ENCODE measurements around the gene NXN.

DNA sequence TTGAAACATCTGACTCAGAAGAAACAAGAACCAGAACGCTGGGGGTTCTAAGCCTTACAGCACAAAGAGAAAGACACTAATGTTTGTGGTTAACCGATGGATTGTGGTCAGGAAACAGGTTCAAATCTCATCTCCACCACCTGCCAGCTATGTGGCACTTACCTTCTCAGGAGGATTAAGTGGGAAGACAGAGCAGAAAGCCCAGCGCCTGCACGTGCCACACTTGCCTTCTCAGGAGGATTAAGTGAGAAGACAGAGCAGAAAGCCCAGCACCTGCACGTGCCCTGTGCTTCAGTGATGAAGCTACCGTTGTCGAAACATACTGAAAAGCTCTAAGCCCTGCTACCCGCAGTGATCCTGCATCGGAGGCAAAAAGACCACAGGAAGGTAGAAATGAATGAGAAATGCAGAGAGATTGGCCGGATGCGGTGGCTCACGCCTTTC, 90.6 kb downstream of the NXN start:
- TF ChIP-seq, protein P1, sequence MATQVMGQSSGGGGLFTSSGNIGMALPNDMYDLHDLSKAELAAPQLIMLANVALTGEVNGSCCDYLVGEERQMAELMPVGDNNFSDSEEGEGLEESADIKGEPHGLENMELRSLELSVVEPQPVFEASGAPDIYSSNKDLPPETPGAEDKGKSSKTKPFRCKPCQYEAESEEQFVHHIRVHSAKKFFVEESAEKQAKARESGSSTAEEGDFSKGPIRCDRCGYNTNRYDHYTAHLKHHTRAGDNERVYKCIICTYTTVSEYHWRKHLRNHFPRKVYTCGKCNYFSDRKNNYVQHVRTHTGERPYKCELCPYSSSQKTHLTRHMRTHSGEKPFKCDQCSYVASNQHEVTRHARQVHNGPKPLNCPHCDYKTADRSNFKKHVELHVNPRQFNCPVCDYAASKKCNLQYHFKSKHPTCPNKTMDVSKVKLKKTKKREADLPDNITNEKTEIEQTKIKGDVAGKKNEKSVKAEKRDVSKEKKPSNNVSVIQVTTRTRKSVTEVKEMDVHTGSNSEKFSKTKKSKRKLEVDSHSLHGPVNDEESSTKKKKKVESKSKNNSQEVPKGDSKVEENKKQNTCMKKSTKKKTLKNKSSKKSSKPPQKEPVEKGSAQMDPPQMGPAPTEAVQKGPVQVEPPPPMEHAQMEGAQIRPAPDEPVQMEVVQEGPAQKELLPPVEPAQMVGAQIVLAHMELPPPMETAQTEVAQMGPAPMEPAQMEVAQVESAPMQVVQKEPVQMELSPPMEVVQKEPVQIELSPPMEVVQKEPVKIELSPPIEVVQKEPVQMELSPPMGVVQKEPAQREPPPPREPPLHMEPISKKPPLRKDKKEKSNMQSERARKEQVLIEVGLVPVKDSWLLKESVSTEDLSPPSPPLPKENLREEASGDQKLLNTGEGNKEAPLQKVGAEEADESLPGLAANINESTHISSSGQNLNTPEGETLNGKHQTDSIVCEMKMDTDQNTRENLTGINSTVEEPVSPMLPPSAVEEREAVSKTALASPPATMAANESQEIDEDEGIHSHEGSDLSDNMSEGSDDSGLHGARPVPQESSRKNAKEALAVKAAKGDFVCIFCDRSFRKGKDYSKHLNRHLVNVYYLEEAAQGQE (IDR thresholded peaks at IDR 0.05; ENCODE audit: low read depth, low read length): no peak
- TF ChIP-seq NFIC (IDR thresholded peaks at IDR 0.05; ENCODE audit: borderline replicate concordance): no peak
- TF ChIP-seq, protein P2, sequence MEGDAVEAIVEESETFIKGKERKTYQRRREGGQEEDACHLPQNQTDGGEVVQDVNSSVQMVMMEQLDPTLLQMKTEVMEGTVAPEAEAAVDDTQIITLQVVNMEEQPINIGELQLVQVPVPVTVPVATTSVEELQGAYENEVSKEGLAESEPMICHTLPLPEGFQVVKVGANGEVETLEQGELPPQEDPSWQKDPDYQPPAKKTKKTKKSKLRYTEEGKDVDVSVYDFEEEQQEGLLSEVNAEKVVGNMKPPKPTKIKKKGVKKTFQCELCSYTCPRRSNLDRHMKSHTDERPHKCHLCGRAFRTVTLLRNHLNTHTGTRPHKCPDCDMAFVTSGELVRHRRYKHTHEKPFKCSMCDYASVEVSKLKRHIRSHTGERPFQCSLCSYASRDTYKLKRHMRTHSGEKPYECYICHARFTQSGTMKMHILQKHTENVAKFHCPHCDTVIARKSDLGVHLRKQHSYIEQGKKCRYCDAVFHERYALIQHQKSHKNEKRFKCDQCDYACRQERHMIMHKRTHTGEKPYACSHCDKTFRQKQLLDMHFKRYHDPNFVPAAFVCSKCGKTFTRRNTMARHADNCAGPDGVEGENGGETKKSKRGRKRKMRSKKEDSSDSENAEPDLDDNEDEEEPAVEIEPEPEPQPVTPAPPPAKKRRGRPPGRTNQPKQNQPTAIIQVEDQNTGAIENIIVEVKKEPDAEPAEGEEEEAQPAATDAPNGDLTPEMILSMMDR (IDR thresholded peaks at IDR 0.05): no peak
- no peak for TF ChIP-seq YY1 (IDR thresholded peaks at IDR 0.05; ENCODE audit: low read depth)
- no peak for TF ChIP-seq POLR2AphosphoS5 (IDR thresholded peaks at IDR 0.05; ENCODE audit: low read depth, low read length)
